Astrocyte of the hippocampus (primary cell): ENCODE results near the gene USP8.

Experiments
- DNase-seq: peaks from one replicate; pipeline ENCODE4 v3.0.0; 2011; ENCODE audit warnings: low read depth, low spot score

USP8 gene

GRCh38 chr15:50542887-50543210, 118.6 kb downstream of the USP8 start:
- DNase-seq: no peak

- DNase-seq: peak; percentile 8
Measured at GRCh38 chr15:50543556-50543955, 119.4 kb downstream of the USP8 start.

GRCh38 chr15:50544368-50544767, 120.2 kb downstream of the USP8 start:
- DNase-seq: no peak

- no peak for DNase-seq
Measured at GRCh38 chr15:50546566-50546965, 122.4 kb downstream of the USP8 start, which contains the start of gene USP50. USP50 (minus strand) TSS chr15:50546666; CDS start chr15:50546525, 141 bp downstream.

GRCh38 chr15:50549326-50549725, 125.1 kb downstream of the USP8 start:
- DNase-seq: no peak

- DNase-seq: no peak
Measured at GRCh38 chr15:50552238-50552637, 128.0 kb downstream of the USP8 start.

- DNase-seq: no peak
Measured at GRCh38 chr15:50556642-50557371, 132.6 kb downstream of the USP8 start.

- DNase-seq: no peak
Measured at GRCh38 chr15:50558012-50558411, 133.8 kb downstream of the USP8 start.

GRCh38 chr15:50562735-50563640, 138.8 kb downstream of the USP8 start:
- DNase-seq: peak; percentile 70

- no peak for DNase-seq
Measured at GRCh38 chr15:50563756-50564155, 139.6 kb downstream of the USP8 start.
